WERI-Rb-1 (cell line): ENCODE data around the gene TRUB1.

ENCODE experiments used
- DNase-seq: peaks from one replicate; pipeline ENCODE4 v3.0.0-alpha.2; 2020
- H3K27ac ChIP-seq: fragments of 250-450 bp; sonication (Bioruptor Pico); 2 replicates; pipeline ENCODE4 v1.5.1; 2020; ENCODE audit warnings: mild to moderate bottlenecking, moderate library complexity
- H3K27me3 ChIP-seq: fragments of 250-450 bp; sonication (Bioruptor Pico); 2 replicates; pipeline ENCODE4 v1.5.1; 2021; ENCODE audit warnings: mild to moderate bottlenecking, low read depth, moderate library complexity; ENCODE audit not compliant: insufficient read depth, severe bottlenecking
- H3K36me3 ChIP-seq: fragments of 250-450 bp; sonication (Bioruptor Pico); 2 replicates; pipeline ENCODE4 v1.5.1; 2020; ENCODE audit warnings: mild to moderate bottlenecking, moderate library complexity
- H3K4me3 ChIP-seq: 2 replicates; pipeline ENCODE4 v1.5.1; 2011; ENCODE audit warnings: low read depth, mild to moderate bottlenecking, control low read depth, low read length
- H3K9me3 ChIP-seq: fragments of 250-450 bp; sonication (Bioruptor Pico); 2 replicates; pipeline ENCODE4 v1.5.1; 2021; ENCODE audit warnings: mild to moderate bottlenecking, moderate library complexity; ENCODE audit not compliant: severe bottlenecking
- TF ChIP-seq, protein P1 (sequence below): IDR thresholded peaks from 2 replicates; pipeline ENCODE4 v1.5.1; 2011; ENCODE audit warnings: low read depth, mild to moderate bottlenecking, control low read depth, inconsistent platforms, low read length

TRUB1 gene

DNA sequence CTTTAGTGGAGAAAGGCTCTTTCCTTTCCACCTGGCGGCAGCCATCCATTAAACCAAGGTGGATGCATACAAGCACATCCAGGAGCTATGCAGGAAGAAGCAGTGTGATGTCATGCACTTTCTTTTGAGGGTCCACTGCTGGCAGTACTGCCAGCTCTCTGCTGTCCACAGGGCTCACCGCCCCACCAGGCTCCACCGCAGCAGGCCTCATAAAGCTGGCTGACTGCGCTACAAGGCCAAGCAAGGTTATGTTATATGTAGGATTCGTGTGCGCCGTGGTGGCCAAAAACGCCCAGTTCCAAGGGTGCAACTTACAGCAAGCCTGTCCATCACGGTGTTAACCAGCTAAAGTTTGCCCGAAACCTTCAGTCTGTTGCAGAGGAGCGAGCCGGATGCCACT lies 37.3 kb upstream of the TRUB1 start:
- DNase-seq, result no peak
- Histone ChIP-seq H3K9me3 (no peaks in the 10 kb centered on the region), H3K27me3 (no peaks in the 10 kb centered on the region), H3K36me3 (no peaks in the 10 kb centered on the region), H3K27ac (no peak overlapping the region), H3K4me3 (no peak overlapping the region)
- TF ChIP-seq, protein P1, sequence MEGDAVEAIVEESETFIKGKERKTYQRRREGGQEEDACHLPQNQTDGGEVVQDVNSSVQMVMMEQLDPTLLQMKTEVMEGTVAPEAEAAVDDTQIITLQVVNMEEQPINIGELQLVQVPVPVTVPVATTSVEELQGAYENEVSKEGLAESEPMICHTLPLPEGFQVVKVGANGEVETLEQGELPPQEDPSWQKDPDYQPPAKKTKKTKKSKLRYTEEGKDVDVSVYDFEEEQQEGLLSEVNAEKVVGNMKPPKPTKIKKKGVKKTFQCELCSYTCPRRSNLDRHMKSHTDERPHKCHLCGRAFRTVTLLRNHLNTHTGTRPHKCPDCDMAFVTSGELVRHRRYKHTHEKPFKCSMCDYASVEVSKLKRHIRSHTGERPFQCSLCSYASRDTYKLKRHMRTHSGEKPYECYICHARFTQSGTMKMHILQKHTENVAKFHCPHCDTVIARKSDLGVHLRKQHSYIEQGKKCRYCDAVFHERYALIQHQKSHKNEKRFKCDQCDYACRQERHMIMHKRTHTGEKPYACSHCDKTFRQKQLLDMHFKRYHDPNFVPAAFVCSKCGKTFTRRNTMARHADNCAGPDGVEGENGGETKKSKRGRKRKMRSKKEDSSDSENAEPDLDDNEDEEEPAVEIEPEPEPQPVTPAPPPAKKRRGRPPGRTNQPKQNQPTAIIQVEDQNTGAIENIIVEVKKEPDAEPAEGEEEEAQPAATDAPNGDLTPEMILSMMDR, result no peak

DNA sequence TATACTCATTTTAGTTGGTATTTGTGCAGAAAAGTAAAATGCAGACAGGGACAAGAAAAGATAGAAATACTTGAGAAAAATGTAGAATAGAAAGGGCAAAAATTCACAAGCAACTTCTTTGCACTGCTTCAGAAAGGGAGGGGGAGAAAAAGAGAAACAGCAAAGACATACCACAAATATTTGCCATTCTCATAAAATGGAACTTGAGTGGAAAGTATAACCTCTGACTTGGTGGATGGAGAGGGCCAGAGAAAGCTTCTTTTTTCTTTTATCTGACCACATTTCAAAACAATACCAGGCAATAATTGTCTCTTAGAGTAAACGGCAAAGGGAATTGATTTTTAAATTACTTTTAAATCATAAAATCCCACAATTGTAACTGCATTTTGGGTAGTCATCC lies 35.8 kb upstream of the TRUB1 start:
- TF ChIP-seq, protein P1, result no peak
- no peaks in the 10 kb centered on the region for H3K9me3 ChIP-seq
- no peak overlapping the region for H3K27ac ChIP-seq
- DNase-seq, result no peak
- no peaks in the 10 kb centered on the region for H3K36me3 ChIP-seq
- no peak overlapping the region for H3K4me3 ChIP-seq
- no peaks in the 10 kb centered on the region for H3K27me3 ChIP-seq

DNA sequence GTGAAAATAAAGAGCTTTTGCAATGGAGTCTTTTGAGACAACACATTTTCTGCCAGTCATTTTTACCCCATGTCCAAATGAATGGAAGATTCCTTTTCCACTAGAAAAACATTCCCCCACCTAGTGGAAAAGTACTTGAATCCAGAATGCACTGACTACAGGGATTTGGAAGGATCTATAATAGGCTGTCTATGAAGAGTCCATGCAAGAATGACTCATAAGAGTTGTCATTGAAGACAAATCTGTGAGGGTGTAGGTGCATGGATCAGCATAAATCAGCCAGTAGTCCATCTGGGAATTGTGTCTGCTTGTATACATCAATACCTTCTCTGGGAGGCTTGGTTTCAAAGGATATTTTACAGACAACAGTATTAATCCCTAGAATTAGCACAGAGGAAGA lies 32.5 kb upstream of the TRUB1 start:
- peak overlapping the region; percentile 11; the same call in 1 of the 2 replicates for H3K27ac ChIP-seq
- DNase-seq, result peak; percentile 71
- TF ChIP-seq, protein P1, result 0 out of 2 replicates have a peak, but pooled peaks have one; percentile 2

DNA sequence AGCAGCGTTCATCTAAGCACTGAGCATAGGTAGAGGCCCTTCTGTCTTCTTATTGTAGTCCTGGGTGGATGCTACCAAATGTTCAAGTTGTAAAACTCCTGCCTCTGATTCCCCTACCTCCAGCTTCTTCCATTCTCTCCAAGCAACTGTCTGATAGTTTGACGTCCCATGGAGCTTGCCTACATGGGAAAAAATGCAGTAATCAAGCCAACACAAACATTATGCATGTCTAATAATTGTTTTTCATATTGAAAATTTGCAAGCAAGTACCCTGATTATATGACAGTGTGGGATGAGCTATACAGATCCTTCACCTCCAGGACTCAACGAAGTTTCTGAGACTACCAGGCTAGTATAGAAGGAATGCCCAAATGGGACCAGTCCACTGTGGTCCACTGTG lies 31.0 kb upstream of the TRUB1 start:
- no peak for DNase-seq
- TF ChIP-seq, protein P1, result no peak
- Histone ChIP-seq H3K27me3 (no peaks in the 10 kb centered on the region), H3K36me3 (no peaks in the 10 kb centered on the region), H3K27ac (no peak overlapping the region), H3K4me3 (no peak overlapping the region), H3K9me3 (peaks cover 2% of the 10 kb centered on the region)

More for the DNA sequence above, 32.5 kb upstream of the TRUB1 start:
- Histone ChIP-seq H3K9me3 (peaks cover 2% of the 10 kb centered on the region), H3K27me3 (no peaks in the 10 kb centered on the region), H3K36me3 (no peaks in the 10 kb centered on the region), H3K4me3 (no peak overlapping the region)

DNA sequence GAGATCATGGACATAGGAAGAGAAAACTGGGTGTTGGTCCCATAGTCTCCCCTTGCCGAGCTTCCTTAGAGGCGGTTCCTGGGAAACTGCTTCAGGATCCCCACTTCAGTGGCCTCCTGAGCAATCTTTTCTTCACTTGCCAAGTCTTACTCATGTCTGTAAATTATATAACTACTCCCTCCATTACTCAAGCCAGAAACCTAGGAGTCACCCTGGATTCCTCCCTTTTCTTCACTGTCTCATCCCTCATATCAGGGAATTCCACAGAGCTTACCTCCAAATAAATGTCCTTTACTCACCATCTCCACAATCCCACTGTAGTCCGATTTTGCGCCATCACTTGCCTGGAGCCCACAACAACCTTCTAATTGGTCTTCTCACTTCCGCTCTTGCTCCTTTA lies 29.1 kb upstream of the TRUB1 start:
- no peak for DNase-seq
- no peak overlapping the region for H3K4me3 ChIP-seq
- no peaks in the 10 kb centered on the region for H3K27me3 ChIP-seq
- TF ChIP-seq, protein P1, result no peak
- H3K27ac ChIP-seq, result no peak overlapping the region
- peaks cover 2% of the 10 kb centered on the region for H3K9me3 ChIP-seq
- no peaks in the 10 kb centered on the region for H3K36me3 ChIP-seq

DNA sequence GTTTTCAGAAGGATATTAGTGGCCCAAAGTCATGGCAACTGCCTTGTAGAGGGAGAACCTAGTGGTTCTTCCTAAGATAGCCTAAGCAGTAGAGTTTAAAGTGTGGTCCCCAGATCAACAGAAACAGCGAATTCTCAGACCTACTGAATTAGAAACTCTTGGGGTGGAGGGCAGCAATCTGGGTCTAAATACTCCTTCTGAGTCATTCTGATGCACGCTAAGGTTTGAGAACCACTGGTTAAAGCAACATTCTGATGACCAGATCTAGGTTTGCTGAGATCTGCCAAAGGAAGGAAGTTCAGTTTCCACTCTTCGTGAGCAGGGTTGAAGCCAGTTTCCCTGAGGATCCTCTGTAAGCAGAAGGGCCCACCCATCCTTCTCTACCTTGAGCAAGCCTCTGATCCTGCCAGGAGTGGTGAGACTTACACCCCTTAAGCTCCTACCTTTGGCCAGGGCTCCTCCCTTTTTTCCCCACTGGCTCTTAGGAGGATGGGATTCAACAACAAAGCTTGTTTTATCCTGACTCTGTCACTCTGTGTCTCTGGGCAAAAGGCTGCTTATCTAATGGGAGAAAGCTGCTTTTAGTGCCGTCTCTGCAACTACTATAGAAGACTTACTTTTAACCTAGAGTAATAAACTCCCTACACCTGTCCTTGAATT lies 26.8 kb upstream of the TRUB1 start:
- Histone ChIP-seq H3K36me3 (no peaks in the 10 kb centered on the region), H3K9me3 (peaks cover 2% of the 10 kb centered on the region), H3K27me3 (no peaks in the 10 kb centered on the region), H3K4me3 (no peak overlapping the region), H3K27ac (no peak overlapping the region)
- TF ChIP-seq, protein P1, result no peak
- no peak for DNase-seq
